Measurements from ENCODE around the gene KCNIP4. TPM values are rescaled to one million over a fixed set of nuclear protein-coding genes. Genes with fewer than 3 reads are reported as not detected.

The KCNIP4 gene
- polyA plus RNA-seq, 3 donors: 0.09 to 0.25 TPM; not detected in 1

DNA sequence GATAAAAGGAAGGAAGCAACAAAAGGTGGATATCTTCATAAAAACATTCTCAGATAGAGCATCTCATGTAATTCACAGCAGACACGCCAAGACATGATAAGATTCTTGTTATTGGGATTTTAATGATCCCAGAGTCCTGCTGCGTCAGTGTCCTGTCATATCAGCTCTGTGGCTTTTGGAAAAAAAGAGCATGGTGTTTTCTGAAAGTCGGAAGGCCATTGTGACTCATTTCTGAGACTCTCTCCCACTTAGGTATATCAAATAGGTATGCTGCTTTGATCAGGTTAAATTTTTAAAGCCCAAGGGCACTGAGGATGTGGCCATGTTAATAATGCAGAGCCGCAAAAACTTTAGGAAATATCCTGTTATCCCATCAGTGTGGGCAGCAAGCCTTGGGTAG, 481.0 kb downstream of the KCNIP4 start:
- intact Hi-C loops (cut with micrococcal nuclease): no loop called here
- Histone ChIP-seq H3K4me2 (replicated peaks; ENCODE audit: extremely low read depth, low read length, poor library complexity, severe bottlenecking) (no peak overlapping the region), H3K36me3 (replicated peaks in 1 of 2; ENCODE audit: control insufficient read depth in 1 of 2, insufficient read depth in 2 of 2, low read length in 2 of 2) (no peaks in the 10 kb centered on the region), H3K27ac (ENCODE audit: low read depth in 1 of 2, low read length in 2 of 2) (no peak overlapping the region), H2AFZ (ENCODE audit: insufficient read depth, low read depth, low read length, poor library complexity, severe bottlenecking) (no peak overlapping the region), H3K9me3 (replicated peaks in 1 of 2; ENCODE audit: control insufficient read depth in 1 of 2, insufficient read depth in 1 of 2, low read length in 2 of 2) (no peaks in the 10 kb centered on the region), H3K4me1 (ENCODE audit: control insufficient read depth in 1 of 2, insufficient read depth in 2 of 2, low read length in 2 of 2) (no peaks in the 10 kb centered on the region), H3K9ac (ENCODE audit: insufficient read depth, low read length, poor library complexity, severe bottlenecking) (no peak overlapping the region), H4K20me1 (ENCODE audit: insufficient read depth, low read length) (no peaks in the 10 kb centered on the region), H3K27me3 (ENCODE audit: control insufficient read depth in 2 of 2, insufficient read depth in 2 of 2, low read length in 2 of 2) (no peaks in the 10 kb centered on the region), H3K4me3 (replicated peaks in 1 of 3; ENCODE audit: low read depth in 2 of 3, low read length in 3 of 3) (no peak overlapping the region), H3K79me2 (ENCODE audit: insufficient read depth, low read length) (no peaks in the 10 kb centered on the region)
- Mint-ChIP-seq H3K4me1 (no peaks in the 10 kb centered on the region), H3K4me3 (no peak overlapping the region), H3K36me3 (no peaks in the 10 kb centered on the region), H3K27me3 (ENCODE audit: low read depth in 3 of 3) (peaks cover 0 to 2% (median 0%) of the 10 kb centered on the region in 3 donors), H3K9me3 (no peaks in the 10 kb centered on the region), H3K27ac (no peak overlapping the region)
- no peak for DNase-seq
- WGBS (ENCODE audit: insufficient coverage): 100% methylated on average over 1 of the region's 4 CpGs
- TF ChIP-seq, protein P1, sequence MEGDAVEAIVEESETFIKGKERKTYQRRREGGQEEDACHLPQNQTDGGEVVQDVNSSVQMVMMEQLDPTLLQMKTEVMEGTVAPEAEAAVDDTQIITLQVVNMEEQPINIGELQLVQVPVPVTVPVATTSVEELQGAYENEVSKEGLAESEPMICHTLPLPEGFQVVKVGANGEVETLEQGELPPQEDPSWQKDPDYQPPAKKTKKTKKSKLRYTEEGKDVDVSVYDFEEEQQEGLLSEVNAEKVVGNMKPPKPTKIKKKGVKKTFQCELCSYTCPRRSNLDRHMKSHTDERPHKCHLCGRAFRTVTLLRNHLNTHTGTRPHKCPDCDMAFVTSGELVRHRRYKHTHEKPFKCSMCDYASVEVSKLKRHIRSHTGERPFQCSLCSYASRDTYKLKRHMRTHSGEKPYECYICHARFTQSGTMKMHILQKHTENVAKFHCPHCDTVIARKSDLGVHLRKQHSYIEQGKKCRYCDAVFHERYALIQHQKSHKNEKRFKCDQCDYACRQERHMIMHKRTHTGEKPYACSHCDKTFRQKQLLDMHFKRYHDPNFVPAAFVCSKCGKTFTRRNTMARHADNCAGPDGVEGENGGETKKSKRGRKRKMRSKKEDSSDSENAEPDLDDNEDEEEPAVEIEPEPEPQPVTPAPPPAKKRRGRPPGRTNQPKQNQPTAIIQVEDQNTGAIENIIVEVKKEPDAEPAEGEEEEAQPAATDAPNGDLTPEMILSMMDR (IDR thresholded peaks at IDR 0.05): no peak

GRCh38 chr4:21457086-21457840, 491.3 kb downstream of the KCNIP4 start:
- Mint-ChIP-seq H3K36me3 (no peaks in the 10 kb centered on the region), H3K27me3 (ENCODE audit: low read depth in 3 of 3) (no peaks in the 10 kb centered on the region), H3K9me3 (peaks cover 0 to 3% (median 0%) of the 10 kb centered on the region in 7 donors), H3K4me3 (no peak overlapping the region), H3K27ac (no peak overlapping the region), H3K4me1 (no peaks in the 10 kb centered on the region)
- Histone ChIP-seq H3K9ac (ENCODE audit: insufficient read depth, low read length, poor library complexity, severe bottlenecking) (no peak overlapping the region), H3K79me2 (ENCODE audit: insufficient read depth, low read length) (no peaks in the 10 kb centered on the region), H3K4me3 (replicated peaks in 1 of 3; ENCODE audit: low read depth in 2 of 3, low read length in 3 of 3) (no peak overlapping the region), H3K36me3 (replicated peaks in 1 of 2; ENCODE audit: control insufficient read depth in 1 of 2, insufficient read depth in 2 of 2, low read length in 2 of 2) (no peaks in the 10 kb centered on the region), H3K27ac (ENCODE audit: low read depth in 1 of 2, low read length in 2 of 2) (no peak overlapping the region), H3K9me3 (replicated peaks in 1 of 2; ENCODE audit: control insufficient read depth in 1 of 2, insufficient read depth in 1 of 2, low read length in 2 of 2) (no peaks in the 10 kb centered on the region), H3K27me3 (ENCODE audit: control insufficient read depth in 2 of 2, insufficient read depth in 2 of 2, low read length in 2 of 2) (no peaks in the 10 kb centered on the region), H4K20me1 (ENCODE audit: insufficient read depth, low read length) (no peaks in the 10 kb centered on the region), H2AFZ (ENCODE audit: insufficient read depth, low read depth, low read length, poor library complexity, severe bottlenecking) (no peak overlapping the region), H3K4me1 (ENCODE audit: control insufficient read depth in 1 of 2, insufficient read depth in 2 of 2, low read length in 2 of 2) (no peaks in the 10 kb centered on the region), H3K4me2 (replicated peaks; ENCODE audit: extremely low read depth, low read length, poor library complexity, severe bottlenecking) (no peak overlapping the region)
- TF ChIP-seq, protein P1 (IDR thresholded peaks at IDR 0.05): no peak
- WGBS (ENCODE audit: insufficient coverage): 88% methylated on average over 4 of the region's 6 CpGs
- intact Hi-C loops (cut with micrococcal nuclease): no loop called here
- no peak for DNase-seq

Measured in CD14-positive monocyte (primary cell).